Measurements from ENCODE around the gene JAKMIP2.
"Not testable (repeated sequence)": the region's sequence is repeated elsewhere in the genome, so short reads cannot be mapped to it uniquely, and the experiment has no call there.

The JAKMIP2 gene

GRCh38 chr5:147635882-147636728 lies 146.4 kb downstream of the JAKMIP2 start:
- H3K9me3 ChIP-seq (ENCODE audit: control insufficient read depth, insufficient read depth, low read length): no peaks in the 10 kb centered on the region
- no peaks in the 10 kb centered on the region for H3K27me3 ChIP-seq (ENCODE audit: control insufficient read depth, insufficient read depth, low read length)
- H3K27ac ChIP-seq (ENCODE audit: low read length): no peak overlapping the region
- H3K4me1 ChIP-seq (ENCODE audit: control insufficient read depth, insufficient read depth, low read length): no peaks in the 10 kb centered on the region
- no CpG with 5 or more reads among the region's 15 CpGs for WGBS (ENCODE audit: insufficient coverage, insufficient read length)
- H3K4me3 ChIP-seq (ENCODE audit: low read length): no peak overlapping the region
- DNase-seq (ENCODE audit: low read depth, low spot score): no peak
- H3K36me3 ChIP-seq (ENCODE audit: control insufficient read depth, insufficient read depth, low read length): peaks cover 7% of the 10 kb centered on the region

DNA sequence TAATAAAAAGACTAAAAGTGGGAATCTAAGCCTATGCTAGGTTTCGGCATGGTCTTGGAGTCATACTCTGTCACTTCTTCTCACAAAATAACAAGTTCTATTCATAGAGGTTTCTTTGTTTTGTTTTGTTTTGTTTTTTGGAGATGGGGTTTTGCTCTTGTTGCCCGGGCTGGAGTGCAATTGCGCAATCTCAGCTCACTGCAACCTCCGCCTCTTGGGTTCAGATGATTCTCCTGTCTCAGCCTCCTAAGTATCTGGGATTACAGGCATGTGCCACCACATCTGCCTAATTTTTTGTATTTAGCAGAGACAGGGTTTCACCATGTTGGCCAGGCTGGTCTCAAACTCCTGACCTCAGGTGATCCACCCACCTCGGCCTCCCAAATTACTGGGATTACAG lies 147.1 kb downstream of the JAKMIP2 start:
- DNase-seq (ENCODE audit: low read depth, low spot score); H3K4me1 ChIP-seq (ENCODE audit: control insufficient read depth, insufficient read depth, low read length); H3K36me3 ChIP-seq (ENCODE audit: control insufficient read depth, insufficient read depth, low read length); H3K9me3 ChIP-seq (ENCODE audit: control insufficient read depth, insufficient read depth, low read length); H3K27me3 ChIP-seq (ENCODE audit: control insufficient read depth, insufficient read depth, low read length); H3K4me3 ChIP-seq (ENCODE audit: low read length); H3K27ac ChIP-seq (ENCODE audit: low read length): not testable (repeated sequence)
- no CpG with 5 or more reads among the region's 5 CpGs for WGBS (ENCODE audit: insufficient coverage, insufficient read length)

DNA sequence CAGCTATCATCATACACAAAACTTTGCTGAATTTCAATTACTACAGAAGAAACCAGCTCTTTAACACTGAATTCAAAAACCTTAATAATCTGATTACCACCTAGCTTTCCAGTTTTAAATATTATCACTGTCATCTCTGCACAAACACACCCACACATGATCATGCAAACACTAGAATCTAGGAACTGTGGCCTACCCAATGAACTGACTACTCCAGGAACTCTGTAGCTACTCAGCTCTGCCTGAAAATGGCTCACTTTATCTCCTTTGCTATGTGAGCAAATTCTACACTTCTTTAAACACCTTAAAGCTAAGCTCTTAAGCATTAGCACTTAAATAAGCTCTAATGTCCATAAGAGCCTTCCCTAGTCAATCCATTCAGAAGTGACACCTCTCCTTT lies 149.4 kb downstream of the JAKMIP2 start:
- Histone ChIP-seq H3K36me3 (ENCODE audit: control insufficient read depth, insufficient read depth, low read length) (peaks cover 9% of the 10 kb centered on the region), H3K4me1 (ENCODE audit: control insufficient read depth, insufficient read depth, low read length) (no peaks in the 10 kb centered on the region), H3K9me3 (ENCODE audit: control insufficient read depth, insufficient read depth, low read length) (no peaks in the 10 kb centered on the region), H3K27me3 (ENCODE audit: control insufficient read depth, insufficient read depth, low read length) (no peaks in the 10 kb centered on the region), H3K27ac (ENCODE audit: low read length) (no peak overlapping the region), H3K4me3 (ENCODE audit: low read length) (no peak overlapping the region)
- DNase-seq (ENCODE audit: low read depth, low spot score): no peak

DNA sequence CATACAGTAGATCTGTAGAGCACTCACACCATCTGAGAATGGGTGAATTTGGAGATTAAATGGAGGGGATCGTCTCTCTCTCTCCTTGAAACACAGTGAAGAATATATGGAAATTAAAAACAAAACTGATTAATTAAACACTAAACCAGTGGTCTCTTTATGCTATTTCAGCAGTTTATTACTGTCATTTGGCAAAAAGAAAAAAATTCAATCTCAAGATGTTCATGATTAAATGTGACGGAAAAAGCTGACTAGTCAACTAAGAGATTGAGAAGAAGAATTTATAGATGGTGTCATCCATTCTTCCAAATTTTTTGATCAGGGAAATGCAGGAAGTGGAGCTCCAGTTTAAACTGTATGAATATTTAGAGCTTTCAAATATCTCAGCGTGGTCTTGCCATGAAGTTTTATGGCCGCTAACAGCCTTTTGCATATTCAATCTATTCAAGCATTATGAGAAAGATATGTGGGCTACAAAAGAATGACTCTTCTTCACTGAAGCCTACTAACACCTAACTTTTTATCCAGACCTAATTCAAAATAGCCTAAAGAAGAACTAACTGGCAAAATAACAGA lies 151.0 kb downstream of the JAKMIP2 start:
- WGBS (ENCODE audit: insufficient coverage, insufficient read length): no CpG with 5 or more reads among the region's 4 CpGs
- peaks cover 9% of the 10 kb centered on the region for H3K36me3 ChIP-seq (ENCODE audit: control insufficient read depth, insufficient read depth, low read length)
- DNase-seq (ENCODE audit: low read depth, low spot score): no peak
- H3K4me1 ChIP-seq (ENCODE audit: control insufficient read depth, insufficient read depth, low read length): no peaks in the 10 kb centered on the region
- no peak overlapping the region for H3K4me3 ChIP-seq (ENCODE audit: low read length)
- H3K27ac ChIP-seq (ENCODE audit: low read length): no peak overlapping the region
- no peaks in the 10 kb centered on the region for H3K27me3 ChIP-seq (ENCODE audit: control insufficient read depth, insufficient read depth, low read length)
- H3K9me3 ChIP-seq (ENCODE audit: control insufficient read depth, insufficient read depth, low read length): no peaks in the 10 kb centered on the region

DNA sequence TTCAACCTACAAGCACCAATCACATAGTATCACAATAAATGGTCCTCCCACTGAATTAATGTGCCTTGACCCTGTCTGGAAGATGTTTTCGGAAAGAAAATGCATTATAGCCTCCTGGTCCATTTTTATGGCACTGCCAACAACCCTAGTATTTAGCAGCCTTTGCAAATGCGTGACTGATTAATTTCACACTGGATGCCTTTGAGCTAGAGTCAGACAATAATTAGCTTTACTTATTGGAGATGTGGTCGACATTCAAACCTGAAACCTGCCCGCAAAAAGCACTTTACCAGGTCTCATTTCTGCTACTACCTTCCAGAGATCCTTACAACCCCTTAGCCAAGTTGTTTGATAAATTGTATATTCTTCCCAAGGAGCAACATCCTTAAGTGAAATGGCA lies 153.3 kb downstream of the JAKMIP2 start:
- no peaks in the 10 kb centered on the region for H3K4me1 ChIP-seq (ENCODE audit: control insufficient read depth, insufficient read depth, low read length)
- H3K27me3 ChIP-seq (ENCODE audit: control insufficient read depth, insufficient read depth, low read length): no peaks in the 10 kb centered on the region
- H3K36me3 ChIP-seq (ENCODE audit: control insufficient read depth, insufficient read depth, low read length): peaks cover 2% of the 10 kb centered on the region; the same call in 1 of the 2 replicates
- no peak overlapping the region for H3K27ac ChIP-seq (ENCODE audit: low read length)
- WGBS (ENCODE audit: insufficient coverage, insufficient read length): no CpG with 5 or more reads among the region's 4 CpGs
- DNase-seq (ENCODE audit: low read depth, low spot score): no peak
- no peak overlapping the region for H3K4me3 ChIP-seq (ENCODE audit: low read length)
- no peaks in the 10 kb centered on the region for H3K9me3 ChIP-seq (ENCODE audit: control insufficient read depth, insufficient read depth, low read length)

GRCh38 chr5:147628058-147628895 lies 154.3 kb downstream of the JAKMIP2 start:
- Histone ChIP-seq H3K9me3 (ENCODE audit: control insufficient read depth, insufficient read depth, low read length) (no peaks in the 10 kb centered on the region), H3K36me3 (ENCODE audit: control insufficient read depth, insufficient read depth, low read length) (peaks cover 2% of the 10 kb centered on the region; the same call in 1 of the 2 replicates), H3K27me3 (ENCODE audit: control insufficient read depth, insufficient read depth, low read length) (no peaks in the 10 kb centered on the region), H3K27ac (ENCODE audit: low read length) (no peak overlapping the region), H3K4me1 (ENCODE audit: control insufficient read depth, insufficient read depth, low read length) (no peaks in the 10 kb centered on the region), H3K4me3 (ENCODE audit: low read length) (no peak overlapping the region)
- DNase-seq (ENCODE audit: low read depth, low spot score): peak; percentile 94
- no CpG with 5 or more reads among the region's 8 CpGs for WGBS (ENCODE audit: insufficient coverage, insufficient read length)

DNA sequence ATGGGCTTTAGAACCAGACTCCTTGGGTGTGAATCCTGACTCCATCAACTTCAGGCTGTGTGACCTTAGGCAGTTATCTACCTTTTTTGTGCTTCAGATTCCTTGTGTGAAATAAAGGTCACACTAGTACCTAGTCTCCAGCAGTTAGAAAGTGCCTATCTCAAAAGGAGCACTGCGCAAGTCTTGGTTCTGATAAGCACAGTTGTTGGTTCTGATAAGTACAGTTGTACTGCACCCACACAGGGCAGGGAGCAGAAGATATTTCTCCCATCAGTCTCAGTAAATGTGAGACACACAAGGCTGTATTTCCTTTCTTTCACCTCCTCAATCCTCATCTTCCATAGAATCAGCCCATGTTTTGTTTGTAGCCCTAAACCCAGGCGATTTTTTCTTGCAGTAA lies 156.1 kb downstream of the JAKMIP2 start:
- WGBS (ENCODE audit: insufficient coverage, insufficient read length): no CpG with 5 or more reads among the region's 2 CpGs
- Histone ChIP-seq H3K27ac (ENCODE audit: low read length) (no peak overlapping the region), H3K4me3 (ENCODE audit: low read length) (no peak overlapping the region), H3K9me3 (ENCODE audit: control insufficient read depth, insufficient read depth, low read length) (no peaks in the 10 kb centered on the region), H3K36me3 (ENCODE audit: control insufficient read depth, insufficient read depth, low read length) (peaks cover 2% of the 10 kb centered on the region; the same call in 1 of the 2 replicates), H3K4me1 (ENCODE audit: control insufficient read depth, insufficient read depth, low read length) (no peaks in the 10 kb centered on the region), H3K27me3 (ENCODE audit: control insufficient read depth, insufficient read depth, low read length) (no peaks in the 10 kb centered on the region)
- no peak for DNase-seq (ENCODE audit: low read depth, low spot score)

DNA sequence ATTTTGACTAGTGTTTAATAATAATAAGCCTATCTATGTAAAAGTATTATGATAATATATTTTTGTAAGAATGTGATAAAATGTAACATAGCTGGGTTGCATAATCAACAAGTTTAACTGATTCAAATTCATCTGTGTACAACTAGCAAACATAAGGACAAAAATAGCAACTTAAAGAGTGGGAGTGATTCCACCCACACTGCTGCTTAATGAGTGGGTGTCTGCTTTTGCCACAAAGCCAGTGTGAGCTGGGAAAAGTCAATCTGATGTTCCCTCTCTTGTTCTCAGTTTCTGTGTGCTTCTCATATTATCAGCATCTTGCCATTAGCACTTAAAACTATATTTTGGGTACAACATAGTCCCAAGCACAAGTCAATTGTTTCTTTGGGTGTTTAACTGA lies 161.5 kb downstream of the JAKMIP2 start:
- DNase-seq (ENCODE audit: low read depth, low spot score): no peak
- Histone ChIP-seq H3K4me1 (ENCODE audit: control insufficient read depth, insufficient read depth, low read length) (no peaks in the 10 kb centered on the region), H3K27ac (ENCODE audit: low read length) (no peak overlapping the region), H3K36me3 (ENCODE audit: control insufficient read depth, insufficient read depth, low read length) (peaks cover 2% of the 10 kb centered on the region; the same call in 1 of the 2 replicates), H3K9me3 (ENCODE audit: control insufficient read depth, insufficient read depth, low read length) (no peaks in the 10 kb centered on the region), H3K27me3 (ENCODE audit: control insufficient read depth, insufficient read depth, low read length) (no peaks in the 10 kb centered on the region), H3K4me3 (ENCODE audit: low read length) (no peak overlapping the region)

DNA sequence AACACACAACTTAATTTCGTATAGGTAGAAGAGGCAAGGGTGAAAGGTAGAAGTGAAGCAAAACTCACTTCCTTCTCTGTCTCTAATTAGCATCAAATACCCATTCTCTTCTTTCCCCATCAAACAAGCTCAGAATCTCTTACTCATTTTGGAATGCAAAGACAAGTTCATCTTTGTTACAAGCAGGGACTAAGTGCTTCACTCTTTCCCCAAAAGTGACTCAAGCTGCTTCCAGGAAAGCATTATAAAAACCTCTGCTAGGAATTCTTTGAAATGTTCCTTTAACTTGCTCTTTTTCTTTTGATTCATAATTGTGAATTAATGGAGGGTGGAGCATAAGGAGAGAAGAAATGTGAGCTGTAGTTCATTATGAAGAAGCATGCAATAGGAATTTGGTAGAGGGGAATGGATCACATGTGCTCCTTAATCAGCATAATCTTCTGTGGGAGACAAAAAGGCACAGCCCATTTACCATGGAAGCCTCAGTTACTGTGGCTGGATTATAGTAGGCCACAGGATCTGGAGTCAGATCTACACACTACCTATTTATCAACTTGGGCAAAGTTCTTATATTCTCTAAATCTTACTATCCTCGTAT lies 163.1 kb downstream of the JAKMIP2 start:
- H3K36me3 ChIP-seq (ENCODE audit: control insufficient read depth, insufficient read depth, low read length): peaks cover 2% of the 10 kb centered on the region; the same call in 1 of the 2 replicates
- H3K27me3 ChIP-seq (ENCODE audit: control insufficient read depth, insufficient read depth, low read length): no peaks in the 10 kb centered on the region
- H3K9me3 ChIP-seq (ENCODE audit: control insufficient read depth, insufficient read depth, low read length): no peaks in the 10 kb centered on the region
- no peak for DNase-seq (ENCODE audit: low read depth, low spot score)
- no peak overlapping the region for H3K4me3 ChIP-seq (ENCODE audit: low read length)
- no peaks in the 10 kb centered on the region for H3K4me1 ChIP-seq (ENCODE audit: control insufficient read depth, insufficient read depth, low read length)
- no peak overlapping the region for H3K27ac ChIP-seq (ENCODE audit: low read length)
- WGBS (ENCODE audit: insufficient coverage, insufficient read length): no CpG with 5 or more reads among the region's 2 CpGs

DNA sequence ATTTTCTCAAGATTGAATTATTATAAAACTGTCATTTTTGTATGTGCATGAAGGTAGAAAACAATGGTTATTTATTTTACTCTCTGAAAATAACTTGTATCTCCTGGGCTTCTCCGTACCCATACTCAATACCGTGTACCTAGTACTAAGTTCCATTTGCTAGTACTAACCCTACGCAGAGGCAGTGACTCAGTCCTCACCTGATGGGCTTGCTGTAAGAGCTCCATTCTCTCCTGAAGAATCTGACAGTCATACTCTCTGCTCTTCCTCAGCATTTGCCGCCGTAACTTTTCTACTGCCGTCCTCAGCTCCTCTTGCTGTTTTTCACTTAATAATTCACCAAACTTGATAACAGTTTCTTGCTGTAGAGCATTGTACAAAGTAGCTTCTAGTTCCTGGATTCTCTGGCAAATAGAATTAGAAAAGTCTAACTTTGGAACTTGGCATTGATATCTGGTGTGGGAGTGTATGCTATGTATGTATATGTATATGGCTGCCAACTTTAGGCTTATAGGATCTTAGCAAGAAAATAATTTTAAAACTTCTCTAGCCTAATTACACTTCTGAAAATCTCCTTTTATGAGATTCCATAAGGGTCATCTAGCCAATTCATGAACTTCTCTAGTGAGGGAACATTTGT lies 164.7 kb downstream of the JAKMIP2 start:
- Histone ChIP-seq H3K27me3 (ENCODE audit: control insufficient read depth, insufficient read depth, low read length) (no peaks in the 10 kb centered on the region), H3K27ac (ENCODE audit: low read length) (no peak overlapping the region), H3K36me3 (ENCODE audit: control insufficient read depth, insufficient read depth, low read length) (peaks cover 2% of the 10 kb centered on the region; the same call in 1 of the 2 replicates), H3K4me3 (ENCODE audit: low read length) (no peak overlapping the region), H3K4me1 (ENCODE audit: control insufficient read depth, insufficient read depth, low read length) (no peaks in the 10 kb centered on the region), H3K9me3 (ENCODE audit: control insufficient read depth, insufficient read depth, low read length) (no peaks in the 10 kb centered on the region)
- no CpG with 5 or more reads among the region's 6 CpGs for WGBS (ENCODE audit: insufficient coverage, insufficient read length)
- DNase-seq (ENCODE audit: low read depth, low spot score): no peak
